Measurements from ENCODE around the gene ADGRB3.
A peak's percentile ranks its signal among the peaks of the same experiment; 100 is the strongest.

ADGRB3 gene

DNA sequence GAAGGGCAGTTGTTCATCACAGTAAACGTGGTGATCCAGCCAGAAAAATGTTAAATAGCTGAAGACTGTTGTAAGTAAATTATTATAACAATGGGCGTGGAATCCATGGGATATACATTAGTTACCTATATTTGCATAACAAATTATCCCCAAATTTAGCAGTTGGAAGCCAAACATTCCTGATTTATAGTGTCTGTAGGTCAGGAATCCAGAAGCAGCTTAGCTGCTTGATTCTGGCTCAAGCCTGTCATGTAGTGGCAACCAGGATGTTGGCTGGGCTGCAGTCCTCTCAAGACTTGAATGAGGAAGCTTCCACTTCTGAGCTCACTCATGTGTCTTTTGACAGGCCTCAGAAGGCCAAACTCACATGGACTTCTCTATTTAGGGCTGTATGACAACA, 6.9 kb upstream of the ADGRB3 start:
- Histone ChIP-seq H3K27ac (no peak overlapping the region), H3K4me3 (ENCODE audit: low read depth in 1 of 2, low read length in 1 of 2) (no peak overlapping the region), H3K4me1 (ENCODE audit: control insufficient read depth in 1 of 2, insufficient read depth in 1 of 2, low read depth in 1 of 2, low read length in 1 of 2) (no peaks in the 10 kb centered on the region), H3K9me3 (no peaks in the 10 kb centered on the region), H3K27me3 (peaks cover 31% of the 10 kb centered on the region), H3K36me3 (no peaks in the 10 kb centered on the region)
- TF ChIP-seq, protein P1, sequence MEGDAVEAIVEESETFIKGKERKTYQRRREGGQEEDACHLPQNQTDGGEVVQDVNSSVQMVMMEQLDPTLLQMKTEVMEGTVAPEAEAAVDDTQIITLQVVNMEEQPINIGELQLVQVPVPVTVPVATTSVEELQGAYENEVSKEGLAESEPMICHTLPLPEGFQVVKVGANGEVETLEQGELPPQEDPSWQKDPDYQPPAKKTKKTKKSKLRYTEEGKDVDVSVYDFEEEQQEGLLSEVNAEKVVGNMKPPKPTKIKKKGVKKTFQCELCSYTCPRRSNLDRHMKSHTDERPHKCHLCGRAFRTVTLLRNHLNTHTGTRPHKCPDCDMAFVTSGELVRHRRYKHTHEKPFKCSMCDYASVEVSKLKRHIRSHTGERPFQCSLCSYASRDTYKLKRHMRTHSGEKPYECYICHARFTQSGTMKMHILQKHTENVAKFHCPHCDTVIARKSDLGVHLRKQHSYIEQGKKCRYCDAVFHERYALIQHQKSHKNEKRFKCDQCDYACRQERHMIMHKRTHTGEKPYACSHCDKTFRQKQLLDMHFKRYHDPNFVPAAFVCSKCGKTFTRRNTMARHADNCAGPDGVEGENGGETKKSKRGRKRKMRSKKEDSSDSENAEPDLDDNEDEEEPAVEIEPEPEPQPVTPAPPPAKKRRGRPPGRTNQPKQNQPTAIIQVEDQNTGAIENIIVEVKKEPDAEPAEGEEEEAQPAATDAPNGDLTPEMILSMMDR (IDR thresholded peaks at IDR 0.05): no peak

DNA sequence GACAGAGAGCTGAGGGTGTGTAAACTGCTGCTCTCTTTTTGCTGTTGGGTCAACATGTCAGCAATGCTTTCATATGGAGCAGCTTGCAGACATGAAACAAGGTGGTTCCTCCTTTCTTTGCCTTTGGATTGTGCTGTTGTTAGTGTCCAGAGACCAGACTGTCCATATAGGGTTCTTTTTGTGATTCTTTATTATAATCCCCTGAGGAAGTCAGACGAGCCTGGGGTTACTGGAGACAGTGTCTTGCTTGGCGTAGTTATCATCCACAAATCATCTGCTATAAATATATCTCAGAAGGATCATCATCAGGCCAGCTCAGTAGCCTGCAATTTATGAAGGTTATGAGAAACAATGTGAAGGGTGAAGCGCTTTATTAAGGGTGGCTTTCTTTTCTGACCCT, 2.3 kb upstream of the ADGRB3 start:
- H3K4me1 ChIP-seq (ENCODE audit: control insufficient read depth in 1 of 2, insufficient read depth in 1 of 2, low read depth in 1 of 2, low read length in 1 of 2): peaks cover 12 to 22% of the 10 kb centered on the region in 2 experiments
- H3K4me3 ChIP-seq (ENCODE audit: low read depth in 1 of 2, low read length in 1 of 2): no peak overlapping the region
- H3K27me3 ChIP-seq: peaks cover 77% of the 10 kb centered on the region
- H3K9me3 ChIP-seq: no peaks in the 10 kb centered on the region
- H3K27ac ChIP-seq: no peak overlapping the region
- H3K36me3 ChIP-seq: no peaks in the 10 kb centered on the region
- TF ChIP-seq, protein P1 (IDR thresholded peaks at IDR 0.05): no peak

- Histone ChIP-seq H3K4me1 (ENCODE audit: control insufficient read depth in 1 of 2, insufficient read depth in 1 of 2, low read depth in 1 of 2, low read length in 1 of 2) (peaks cover 12 to 22% of the 10 kb centered on the region in 2 experiments), H3K9me3 (no peaks in the 10 kb centered on the region), H3K27me3 (peaks cover 84% of the 10 kb centered on the region), H3K4me3 (ENCODE audit: low read depth in 1 of 2, low read length in 1 of 2) (no peak overlapping the region), H3K27ac (no peak overlapping the region), H3K36me3 (no peaks in the 10 kb centered on the region)
- TF ChIP-seq, protein P1 (IDR thresholded peaks at IDR 0.05): no peak
These were observed 1.7 kb upstream of the ADGRB3 start for GRCh38 chr6:68633281-68633971.

DNA sequence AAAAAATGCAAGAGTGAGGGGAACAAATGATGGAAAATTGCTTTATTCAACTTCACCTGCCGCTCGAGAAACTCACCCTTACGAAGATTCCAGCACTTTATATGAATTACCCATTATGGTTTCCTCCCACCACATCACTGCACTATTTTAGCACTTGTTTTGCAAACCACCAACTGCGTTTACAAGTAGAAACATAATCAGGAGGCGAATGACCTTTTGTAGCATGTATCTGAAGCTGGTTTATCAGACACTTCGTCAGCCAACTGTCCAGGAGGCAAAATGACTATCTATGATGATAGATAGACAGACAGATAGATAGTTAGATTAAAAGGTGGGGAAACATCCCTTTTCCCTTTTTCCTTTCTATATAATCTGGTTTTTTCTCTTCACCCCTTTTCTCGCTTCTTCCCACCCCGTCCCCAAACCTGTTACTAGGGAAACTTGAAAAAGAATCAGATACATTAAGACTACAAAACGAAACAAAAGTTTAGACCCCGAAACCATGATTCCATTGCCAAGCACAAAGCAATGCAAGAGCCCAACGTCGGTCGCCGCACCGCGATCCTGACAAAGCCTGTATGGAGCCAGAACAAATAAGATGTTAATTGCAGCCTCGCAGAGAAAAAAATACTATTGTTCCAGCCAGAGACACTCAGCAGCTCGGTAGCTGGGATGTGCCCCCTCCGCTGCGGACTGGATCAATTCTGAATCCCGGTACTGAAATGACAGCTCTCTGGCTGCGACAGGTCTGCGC, 933 bp upstream of the ADGRB3 start:
- H3K27me3 ChIP-seq: peaks cover 90% of the 10 kb centered on the region
- H3K27ac ChIP-seq: no peak overlapping the region

GRCh38 chr6:68635412-68635705, 277 bp downstream of the ADGRB3 start:
- no peaks in the 10 kb centered on the region for H3K9me3 ChIP-seq
- no peak overlapping the region for H3K27ac ChIP-seq
- TF ChIP-seq, protein P1 (IDR thresholded peaks at IDR 0.05): no peak
- H3K27me3 ChIP-seq: peaks cover 99% of the 10 kb centered on the region
- peaks cover 12 to 22% of the 10 kb centered on the region in 2 experiments for H3K4me1 ChIP-seq (ENCODE audit: control insufficient read depth in 1 of 2, insufficient read depth in 1 of 2, low read depth in 1 of 2, low read length in 1 of 2)
- peak overlapping the region in 1 of 2 experiments; percentile 20 for H3K4me3 ChIP-seq (ENCODE audit: low read depth in 1 of 2, low read length in 1 of 2)
- H3K36me3 ChIP-seq: no peaks in the 10 kb centered on the region

More for the DNA sequence above, 933 bp upstream of the ADGRB3 start:
- Histone ChIP-seq H3K4me1 (ENCODE audit: control insufficient read depth in 1 of 2, insufficient read depth in 1 of 2, low read depth in 1 of 2, low read length in 1 of 2) (peaks cover 12 to 22% of the 10 kb centered on the region in 2 experiments), H3K36me3 (no peaks in the 10 kb centered on the region), H3K4me3 (ENCODE audit: low read depth in 1 of 2, low read length in 1 of 2) (peak overlapping the region; percentile 12 to 29), H3K9me3 (no peaks in the 10 kb centered on the region)
- TF ChIP-seq, protein P1 (IDR thresholded peaks at IDR 0.05): no peak

All from neutrophil (primary cell).